ENCODE results near the gene SAMHD1. TPM values are rescaled to one million over a fixed set of nuclear protein-coding genes. Genes with fewer than 3 reads are reported as not detected.

SAMHD1 gene
- polyA plus RNA-seq, 1 of the 3 experiments (the other 2 are of a cell fraction) = 5.9 TPM

- Histone ChIP-seq H3K36me3 (replicated peaks in 1 of 2; ENCODE audit: control insufficient read depth in 1 of 2, insufficient read depth in 2 of 2, low read length in 1 of 2) (peaks cover 0 to 9% of the 10 kb centered on the region in 2 experiments), H3K27ac (ENCODE audit: low read depth in 2 of 2, low read length in 1 of 2) (peak overlapping the region in 1 of 2 experiments; percentile 51; a peak in 3 of 4 replicates)
- CTCF ChIA-PET = no interaction called here
Observed at GRCh38 chr20:36856195-36856594, 95.3 kb downstream of the SAMHD1 start.

GRCh38 chr20:36855241-36855657, 96.3 kb downstream of the SAMHD1 start:
- Histone ChIP-seq H4K20me1 (ENCODE audit: insufficient read depth) (peaks cover 51% of the 10 kb centered on the region), H2AFZ (ENCODE audit: low read depth) (no peak overlapping the region), H3K9me2 (no peaks in the 10 kb centered on the region), H3K36me3 (replicated peaks in 1 of 2; ENCODE audit: control insufficient read depth in 1 of 2, insufficient read depth in 2 of 2, low read length in 1 of 2) (peaks cover 0 to 4% of the 10 kb centered on the region in 2 experiments), H3K4me3 (ENCODE audit: low read depth in 2 of 2, low read length in 1 of 2) (no peak overlapping the region), H3K4me1 (ENCODE audit: control insufficient read depth in 1 of 2, insufficient read depth in 2 of 2, low read depth in 1 of 2, low read length in 1 of 2) (peaks cover 16 to 36% of the 10 kb centered on the region in 2 experiments; a peak in 3 of 4 replicates), H3K27ac (ENCODE audit: low read depth in 2 of 2, low read length in 1 of 2) (no peak overlapping the region), H3K9me3 (no peaks in the 10 kb centered on the region), H3K27me3 (ENCODE audit: insufficient read depth) (no peaks in the 10 kb centered on the region), H3F3A (replicated peaks; ENCODE audit: insufficient read depth) (peaks cover 11% of the 10 kb centered on the region), H3K4me2 (no peak overlapping the region), H3K9ac (no peak overlapping the region), H3K79me2 (ENCODE audit: insufficient read depth) (peaks cover 98% of the 10 kb centered on the region)
- TF ChIP-seq NRF1 (IDR thresholded peaks at IDR 0.05; ENCODE audit: low read depth, low read length) (no peak), RFX5 (IDR thresholded peaks at IDR 0.05; ENCODE audit: low read length) (no peak), SMC3 (IDR thresholded peaks at IDR 0.05; ENCODE audit: low read depth, low read length) (no peak), MXI1 (IDR thresholded peaks at IDR 0.05; ENCODE audit: low read depth, low read length) (no peak), FOSL2 (IDR thresholded peaks at IDR 0.05; ENCODE audit: borderline replicate concordance, low read depth) (no peak), IRF3 (IDR thresholded peaks at IDR 0.05; ENCODE audit: low read depth, low read length) (no peak)
- no peak for DNase-seq
- ChIA-PET CTCF (interaction anchor here (1.1 to 2.4 kb wide), 4 partner anchors 8 to 82 kb away, joined by 3 to 8 read pairs (median 4); partner anchors contain the start of gene DSN1), POLR2A (no interaction called here)
- 86% methylated on average over 6 of the region's 7 CpGs for WGBS (ENCODE audit: low lambda C conversion rate)

More at GRCh38 chr20:36856195-36856594, 95.3 kb downstream of the SAMHD1 start:
- peak overlapping the region; percentile 39 for H3K9ac ChIP-seq
- 40% methylated on average over 1 of the region's 3 CpGs for WGBS (ENCODE audit: low lambda C conversion rate)
- H3K79me2 ChIP-seq (ENCODE audit: insufficient read depth) = peaks cover 98% of the 10 kb centered on the region
- no peak overlapping the region for H2AFZ ChIP-seq (ENCODE audit: low read depth)
- H3K4me1 ChIP-seq (ENCODE audit: control insufficient read depth in 1 of 2, insufficient read depth in 2 of 2, low read depth in 1 of 2, low read length in 1 of 2) = peaks cover 25 to 45% of the 10 kb centered on the region in 2 experiments
- H3K4me2 ChIP-seq = peak overlapping the region; percentile 72
- H3K9me2 ChIP-seq = no peaks in the 10 kb centered on the region
- peaks cover 7% of the 10 kb centered on the region for H3F3A ChIP-seq (replicated peaks; ENCODE audit: insufficient read depth)
- peak overlapping the region in 1 of 2 experiments; percentile 9; a peak in 1 of 4 replicates for H3K4me3 ChIP-seq (ENCODE audit: low read depth in 2 of 2, low read length in 1 of 2)
- peaks cover 60% of the 10 kb centered on the region for H4K20me1 ChIP-seq (ENCODE audit: insufficient read depth)
- H3K9me3 ChIP-seq = no peaks in the 10 kb centered on the region
- TF ChIP-seq PBX3 (IDR thresholded peaks at IDR 0.05) (no peak), TCF12 (IDR thresholded peaks at IDR 0.05) (no peak)
- no peaks in the 10 kb centered on the region for H3K27me3 ChIP-seq (ENCODE audit: insufficient read depth)
- no peak for DNase-seq
- POLR2A ChIA-PET = interaction anchor here (0.9 kb wide), 1 partner anchor 11 kb away, joined by 3 read pairs; no protein-coding TSS in a partner anchor
